C4-2B (cell line): ENCODE data around the gene CERS4.

Source experiments
- ZFX ChIP-seq: fragments of 450-650 bp; IDR thresholded peaks from 2 replicates; pipeline ENCODE4 v1.6.1; 2017
- TF ChIP-seq, protein P1 (sequence below): fragments of 450-650 bp; conservative IDR thresholded peaks from 2 replicates; pipeline ENCODE4 v1.5.1; 2017; ENCODE audit warnings: mild to moderate bottlenecking

DNA sequence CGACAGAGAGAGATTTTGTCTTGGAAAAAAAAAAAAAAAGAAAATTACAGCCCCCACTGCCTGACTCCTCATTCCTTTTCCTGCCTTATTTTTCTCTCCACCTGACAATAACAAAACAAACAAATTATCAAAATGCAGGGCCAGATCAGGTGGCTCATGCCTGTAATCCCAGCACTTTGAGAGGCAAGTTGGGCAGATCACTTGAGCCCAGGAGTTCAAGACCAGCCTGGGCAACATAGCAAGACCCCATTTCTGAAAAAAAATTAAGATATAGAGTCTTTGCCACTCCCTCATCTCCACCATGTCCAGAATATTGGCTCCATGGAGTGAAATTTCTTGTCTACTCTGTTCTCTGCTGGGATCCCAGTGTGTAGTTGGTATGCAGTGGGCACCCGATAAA lies 7.2 kb downstream of the CERS4 start:
- TF ChIP-seq, protein P1, sequence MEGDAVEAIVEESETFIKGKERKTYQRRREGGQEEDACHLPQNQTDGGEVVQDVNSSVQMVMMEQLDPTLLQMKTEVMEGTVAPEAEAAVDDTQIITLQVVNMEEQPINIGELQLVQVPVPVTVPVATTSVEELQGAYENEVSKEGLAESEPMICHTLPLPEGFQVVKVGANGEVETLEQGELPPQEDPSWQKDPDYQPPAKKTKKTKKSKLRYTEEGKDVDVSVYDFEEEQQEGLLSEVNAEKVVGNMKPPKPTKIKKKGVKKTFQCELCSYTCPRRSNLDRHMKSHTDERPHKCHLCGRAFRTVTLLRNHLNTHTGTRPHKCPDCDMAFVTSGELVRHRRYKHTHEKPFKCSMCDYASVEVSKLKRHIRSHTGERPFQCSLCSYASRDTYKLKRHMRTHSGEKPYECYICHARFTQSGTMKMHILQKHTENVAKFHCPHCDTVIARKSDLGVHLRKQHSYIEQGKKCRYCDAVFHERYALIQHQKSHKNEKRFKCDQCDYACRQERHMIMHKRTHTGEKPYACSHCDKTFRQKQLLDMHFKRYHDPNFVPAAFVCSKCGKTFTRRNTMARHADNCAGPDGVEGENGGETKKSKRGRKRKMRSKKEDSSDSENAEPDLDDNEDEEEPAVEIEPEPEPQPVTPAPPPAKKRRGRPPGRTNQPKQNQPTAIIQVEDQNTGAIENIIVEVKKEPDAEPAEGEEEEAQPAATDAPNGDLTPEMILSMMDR, result no peak
- no peak for TF ChIP-seq ZFX
